ENCODE measurements around the gene GADD45B. TPM values are rescaled to one million over a fixed set of nuclear protein-coding genes. Genes with fewer than 3 reads are reported as not detected.

GADD45B gene
- total RNA-seq, 1 experiment from 2014 or later = 37.9 TPM

DNA sequence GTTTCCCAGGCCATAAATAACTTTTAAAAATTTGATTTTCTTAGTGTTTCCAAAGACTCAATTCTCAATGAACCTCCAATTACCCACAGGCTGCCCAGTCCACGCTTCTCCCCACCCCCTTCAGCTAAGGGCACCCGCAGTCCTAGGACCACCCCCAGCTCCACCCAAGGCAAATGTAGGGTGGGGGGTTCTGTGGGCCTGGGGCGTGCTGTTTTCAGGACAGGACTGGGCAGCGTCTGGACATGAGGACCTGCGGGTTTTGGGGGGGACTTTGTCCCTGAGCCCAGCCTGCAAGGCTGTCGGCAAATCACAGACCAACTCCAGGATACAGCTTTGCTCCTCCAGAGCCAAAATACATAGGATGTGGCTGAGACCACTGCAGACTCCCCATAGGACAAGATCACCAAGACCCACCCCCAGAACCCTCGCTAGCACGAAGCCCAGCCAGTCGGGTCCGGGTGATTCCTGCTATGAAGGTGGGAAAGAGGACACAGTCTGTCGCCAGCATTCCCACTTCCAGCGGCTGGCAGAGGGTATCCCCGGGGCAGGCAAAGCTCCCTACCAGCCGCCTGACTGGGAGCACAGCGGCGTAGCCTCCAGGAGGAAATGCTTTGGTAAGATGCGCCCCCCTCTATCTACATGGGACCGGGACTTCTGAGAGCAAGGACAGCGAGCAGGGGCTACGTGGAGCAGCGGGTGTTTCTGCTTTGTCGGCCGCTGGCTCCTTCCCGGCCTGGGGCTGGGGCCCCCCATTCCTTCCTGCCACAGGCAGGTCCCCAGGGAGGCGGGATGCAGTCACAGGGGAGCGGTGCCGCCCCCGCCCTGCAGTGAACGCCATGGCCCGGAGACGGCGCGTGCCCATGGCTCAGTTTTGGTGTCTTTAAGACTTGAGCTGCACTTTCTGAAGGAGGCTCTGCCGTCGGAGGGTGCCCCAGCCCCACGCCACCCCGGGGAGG is 46.9 kb upstream of the GADD45B start:
- CTCF ChIA-PET = no interaction called here
- no peak overlapping the region for H3K4me3 ChIP-seq (replicated peaks in 1 of 2; ENCODE audit: low read depth in 1 of 2, low read length in 2 of 2)
- TF ChIP-seq POLR2AphosphoS5 (IDR thresholded peaks at IDR 0.05; ENCODE audit: low read depth, low read length) = 0 out of 2 replicates have a peak, but pooled peaks have one; percentile 9
- no peak for TF ChIP-seq CBX3 (IDR thresholded peaks at IDR 0.05; ENCODE audit: low read depth)
- no peaks in the 10 kb centered on the region for H3K9me3 ChIP-seq (ENCODE audit: control insufficient read depth in 1 of 2, insufficient read depth in 1 of 2, low read depth in 1 of 2, low read length in 2 of 2)
- no peak overlapping the region for H3K9ac ChIP-seq (ENCODE audit: low read length)
- H3K79me2 ChIP-seq (ENCODE audit: insufficient read depth, low read length) = peaks cover 32% of the 10 kb centered on the region
- intact Hi-C loops (cut with micrococcal nuclease) = no loop called here
- no peak overlapping the region for H3K4me2 ChIP-seq (ENCODE audit: low read length)
- 0 out of 2 replicates have a peak overlapping the region, but pooled peaks have one; percentile 88 for H3K27ac ChIP-seq (ENCODE audit: low read depth, low read length)
- no peak for ATAC-seq
- no peak for DNase-seq (ENCODE audit: low read depth, low spot score)
- H3K4me1 ChIP-seq (ENCODE audit: control insufficient read depth in 1 of 2, insufficient read depth in 2 of 2, low read length in 2 of 2) = peaks cover 6 to 25% of the 10 kb centered on the region in 2 experiments; a peak in 3 of 4 replicates
- H3K27me3 ChIP-seq (ENCODE audit: insufficient read depth, low read length) = no peaks in the 10 kb centered on the region
- RAD21 ChIA-PET (ENCODE audit: low non-redundant PET in 1 of 2, low total read pairs in 2 of 2, uncharacterized antibody in 2 of 2, unreplicated experiment in 2 of 2) = no interaction called here
- H3K9me2 ChIP-seq (ENCODE audit: insufficient read depth) = no peaks in the 10 kb centered on the region
- no TSS peak for BruUV-seq (replicated peaks)
- H3K36me3 ChIP-seq (ENCODE audit: control insufficient read depth in 1 of 2, insufficient read depth in 2 of 2, low read length in 2 of 2) = peaks cover 16 to 44% of the 10 kb centered on the region in 2 experiments; a peak in 3 of 4 replicates
- H4K20me1 ChIP-seq (ENCODE audit: insufficient read depth) = peaks cover 5% of the 10 kb centered on the region; the same call in 1 of the 2 replicates
- POLR2A ChIA-PET = no interaction called here
- H2AFZ ChIP-seq (ENCODE audit: low read depth, low read length, poor library complexity, severe bottlenecking) = no peak overlapping the region

DNA sequence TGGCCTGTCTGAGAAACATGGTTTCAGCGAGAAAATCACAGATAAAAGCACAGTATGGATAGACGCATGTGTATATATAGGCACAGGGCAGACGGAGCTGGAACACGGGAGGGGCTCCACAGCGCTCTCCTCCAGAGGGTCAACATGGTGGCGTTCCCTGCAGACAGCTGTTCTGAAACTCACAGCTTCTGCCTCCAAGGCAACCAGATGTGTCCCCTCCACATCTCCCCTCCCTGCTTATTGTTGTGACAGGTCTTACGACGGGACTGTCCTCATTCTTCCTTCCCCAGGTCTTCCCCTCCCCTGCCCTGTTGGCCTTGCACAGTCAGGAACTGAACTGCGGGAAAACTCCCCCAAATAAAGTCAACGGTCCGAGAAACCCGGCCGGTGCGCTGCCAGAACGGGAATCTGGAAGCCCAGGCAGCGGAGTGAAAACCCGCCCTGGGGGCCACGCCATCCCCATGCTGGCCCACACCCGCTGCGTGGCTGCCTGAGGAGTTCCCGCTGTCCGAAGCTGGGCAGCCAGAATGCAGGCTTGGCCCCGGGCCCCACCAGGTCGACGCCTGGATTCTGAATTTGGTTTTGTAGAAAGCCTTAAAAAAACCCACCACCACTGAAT is 45.9 kb upstream of the GADD45B start:
- Histone ChIP-seq H3K9me2 (ENCODE audit: insufficient read depth) (no peaks in the 10 kb centered on the region), H2AFZ (ENCODE audit: low read depth, low read length, poor library complexity, severe bottlenecking) (no peak overlapping the region), H3K27me3 (ENCODE audit: insufficient read depth, low read length) (no peaks in the 10 kb centered on the region), H3K4me3 (replicated peaks in 1 of 2; ENCODE audit: low read depth in 1 of 2, low read length in 2 of 2) (no peak overlapping the region), H3K9ac (ENCODE audit: low read length) (no peak overlapping the region), H3K4me2 (ENCODE audit: low read length) (no peak overlapping the region), H3K9me3 (ENCODE audit: control insufficient read depth in 1 of 2, insufficient read depth in 1 of 2, low read depth in 1 of 2, low read length in 2 of 2) (no peaks in the 10 kb centered on the region), H3K27ac (ENCODE audit: low read depth, low read length) (no peak overlapping the region), H3K36me3 (ENCODE audit: control insufficient read depth in 1 of 2, insufficient read depth in 2 of 2, low read length in 2 of 2) (peaks cover 21 to 49% of the 10 kb centered on the region in 2 experiments; a peak in 3 of 4 replicates), H3K79me2 (ENCODE audit: insufficient read depth, low read length) (peaks cover 25% of the 10 kb centered on the region), H3K4me1 (ENCODE audit: control insufficient read depth in 1 of 2, insufficient read depth in 2 of 2, low read length in 2 of 2) (peaks cover 6 to 25% of the 10 kb centered on the region in 2 experiments; a peak in 3 of 4 replicates), H4K20me1 (ENCODE audit: insufficient read depth) (peaks cover 5% of the 10 kb centered on the region; the same call in 1 of the 2 replicates)
- RAD21 ChIA-PET (ENCODE audit: low non-redundant PET in 1 of 2, low total read pairs in 2 of 2, uncharacterized antibody in 2 of 2, unreplicated experiment in 2 of 2) = no interaction called here
- ATAC-seq = no peak
- TF ChIP-seq CEBPB (IDR thresholded peaks at IDR 0.05; ENCODE audit: low read depth) = no peak
- no peak for TF ChIP-seq ZNF274 (IDR thresholded peaks at IDR 0.05; ENCODE audit: low read depth, low read length)
- no peak for TF ChIP-seq EZH2 (IDR thresholded peaks at IDR 0.05)
- TF ChIP-seq YY1 (IDR thresholded peaks at IDR 0.05; ENCODE audit: extremely low read depth, insufficient replicate concordance, low read depth, low read length) = no peak
- TF ChIP-seq EGR1 (IDR thresholded peaks at IDR 0.05; ENCODE audit: low read depth) = no peak
- TF ChIP-seq, protein P1, sequence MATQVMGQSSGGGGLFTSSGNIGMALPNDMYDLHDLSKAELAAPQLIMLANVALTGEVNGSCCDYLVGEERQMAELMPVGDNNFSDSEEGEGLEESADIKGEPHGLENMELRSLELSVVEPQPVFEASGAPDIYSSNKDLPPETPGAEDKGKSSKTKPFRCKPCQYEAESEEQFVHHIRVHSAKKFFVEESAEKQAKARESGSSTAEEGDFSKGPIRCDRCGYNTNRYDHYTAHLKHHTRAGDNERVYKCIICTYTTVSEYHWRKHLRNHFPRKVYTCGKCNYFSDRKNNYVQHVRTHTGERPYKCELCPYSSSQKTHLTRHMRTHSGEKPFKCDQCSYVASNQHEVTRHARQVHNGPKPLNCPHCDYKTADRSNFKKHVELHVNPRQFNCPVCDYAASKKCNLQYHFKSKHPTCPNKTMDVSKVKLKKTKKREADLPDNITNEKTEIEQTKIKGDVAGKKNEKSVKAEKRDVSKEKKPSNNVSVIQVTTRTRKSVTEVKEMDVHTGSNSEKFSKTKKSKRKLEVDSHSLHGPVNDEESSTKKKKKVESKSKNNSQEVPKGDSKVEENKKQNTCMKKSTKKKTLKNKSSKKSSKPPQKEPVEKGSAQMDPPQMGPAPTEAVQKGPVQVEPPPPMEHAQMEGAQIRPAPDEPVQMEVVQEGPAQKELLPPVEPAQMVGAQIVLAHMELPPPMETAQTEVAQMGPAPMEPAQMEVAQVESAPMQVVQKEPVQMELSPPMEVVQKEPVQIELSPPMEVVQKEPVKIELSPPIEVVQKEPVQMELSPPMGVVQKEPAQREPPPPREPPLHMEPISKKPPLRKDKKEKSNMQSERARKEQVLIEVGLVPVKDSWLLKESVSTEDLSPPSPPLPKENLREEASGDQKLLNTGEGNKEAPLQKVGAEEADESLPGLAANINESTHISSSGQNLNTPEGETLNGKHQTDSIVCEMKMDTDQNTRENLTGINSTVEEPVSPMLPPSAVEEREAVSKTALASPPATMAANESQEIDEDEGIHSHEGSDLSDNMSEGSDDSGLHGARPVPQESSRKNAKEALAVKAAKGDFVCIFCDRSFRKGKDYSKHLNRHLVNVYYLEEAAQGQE (IDR thresholded peaks at IDR 0.05; ENCODE audit: low read depth) = no peak
- no peak for TF ChIP-seq CBX3 (IDR thresholded peaks at IDR 0.05; ENCODE audit: low read depth)
- TF ChIP-seq POLR2AphosphoS5 (IDR thresholded peaks at IDR 0.05; ENCODE audit: low read depth, low read length) = no peak
- no peak for TF ChIP-seq SIN3A (IDR thresholded peaks at IDR 0.05; ENCODE audit: low read depth)
- TF ChIP-seq, protein P2, sequence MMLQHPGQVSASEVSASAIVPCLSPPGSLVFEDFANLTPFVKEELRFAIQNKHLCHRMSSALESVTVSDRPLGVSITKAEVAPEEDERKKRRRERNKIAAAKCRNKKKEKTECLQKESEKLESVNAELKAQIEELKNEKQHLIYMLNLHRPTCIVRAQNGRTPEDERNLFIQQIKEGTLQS (IDR thresholded peaks at IDR 0.05) = no peak
- TSS peak; percentile 1 for BruUV-seq (replicated peaks)
- intact Hi-C loops (cut with micrococcal nuclease) = no loop called here
- no peak for DNase-seq (ENCODE audit: low read depth, low spot score)
- POLR2A ChIA-PET = no interaction called here
- CTCF ChIA-PET = no interaction called here

Data from HCT116 (cell line).